ENCODE measurements around the gene SGSM2.

Gene SGSM2

GRCh38 chr17:2354311-2354710, 17.0 kb downstream of the SGSM2 start:
- no peaks in the 10 kb centered on the region for H3K9me3 ChIP-seq (ENCODE audit: low read length)
- TF ChIP-seq CTCF (IDR thresholded peaks at IDR 0.05; ENCODE audit: low read length), result no peak
- TF ChIP-seq EZH2 (IDR thresholded peaks at IDR 0.05; ENCODE audit: borderline replicate concordance, low read length), result no peak

GRCh38 chr17:2357237-2357636, 19.9 kb downstream of the SGSM2 start:
- Histone ChIP-seq H3K4me3 (ENCODE audit: low read depth, low read length, poor library complexity, severe bottlenecking) (no peak overlapping the region), H3K27me3 (ENCODE audit: insufficient read depth, low read length) (no peaks in the 10 kb centered on the region), H2AFZ (ENCODE audit: low read length) (no peak overlapping the region), H3K9ac (ENCODE audit: low read length) (no peak overlapping the region), H3K36me3 (ENCODE audit: insufficient read depth, low read length) (no peaks in the 10 kb centered on the region), H3F3A (ENCODE audit: insufficient read depth, low read length) (peaks cover 9% of the 10 kb centered on the region), H4K20me1 (ENCODE audit: insufficient read depth, low read length) (no peaks in the 10 kb centered on the region), H3K27ac (ENCODE audit: low read depth, low read length, poor library complexity, severe bottlenecking) (no peak overlapping the region), H3K9me2 (ENCODE audit: low read depth, low read length) (no peaks in the 10 kb centered on the region), H3K9me3 (ENCODE audit: low read length) (no peaks in the 10 kb centered on the region), H3K4me1 (ENCODE audit: insufficient read depth, low read length, severe bottlenecking) (peaks cover 16% of the 10 kb centered on the region), H3K79me2 (ENCODE audit: insufficient read depth, low read length) (no peaks in the 10 kb centered on the region), H3K4me2 (ENCODE audit: low read length) (no peak overlapping the region)
- TF ChIP-seq CTCF (IDR thresholded peaks at IDR 0.05; ENCODE audit: low read length) (no peak), EZH2 (IDR thresholded peaks at IDR 0.05; ENCODE audit: borderline replicate concordance, low read length) (no peak)

More at GRCh38 chr17:2354311-2354710, 17.0 kb downstream of the SGSM2 start:
- Histone ChIP-seq H3K4me1 (ENCODE audit: insufficient read depth, low read length, severe bottlenecking) (peaks cover 19% of the 10 kb centered on the region), H3K79me2 (ENCODE audit: insufficient read depth, low read length) (no peaks in the 10 kb centered on the region), H4K20me1 (ENCODE audit: insufficient read depth, low read length) (no peaks in the 10 kb centered on the region), H3K27me3 (ENCODE audit: insufficient read depth, low read length) (no peaks in the 10 kb centered on the region), H3K36me3 (ENCODE audit: insufficient read depth, low read length) (no peaks in the 10 kb centered on the region), H3K9ac (ENCODE audit: low read length) (no peak overlapping the region), H3K4me3 (ENCODE audit: low read depth, low read length, poor library complexity, severe bottlenecking) (no peak overlapping the region), H3K4me2 (ENCODE audit: low read length) (no peak overlapping the region), H2AFZ (ENCODE audit: low read length) (no peak overlapping the region), H3K9me2 (ENCODE audit: low read depth, low read length) (no peaks in the 10 kb centered on the region), H3F3A (ENCODE audit: insufficient read depth, low read length) (peaks cover 12% of the 10 kb centered on the region), H3K27ac (ENCODE audit: low read depth, low read length, poor library complexity, severe bottlenecking) (no peak overlapping the region)

- no peaks in the 10 kb centered on the region for H3K9me2 ChIP-seq (ENCODE audit: low read depth, low read length)
- H4K20me1 ChIP-seq (ENCODE audit: insufficient read depth, low read length), result no peaks in the 10 kb centered on the region
- H3K27me3 ChIP-seq (ENCODE audit: insufficient read depth, low read length), result no peaks in the 10 kb centered on the region
- no peaks in the 10 kb centered on the region for H3K36me3 ChIP-seq (ENCODE audit: insufficient read depth, low read length)
- H3K27ac ChIP-seq (ENCODE audit: low read depth, low read length, poor library complexity, severe bottlenecking), result no peak overlapping the region
- H3K4me2 ChIP-seq (ENCODE audit: low read length), result no peak overlapping the region
- no peak overlapping the region for H2AFZ ChIP-seq (ENCODE audit: low read length)
- TF ChIP-seq EZH2 (IDR thresholded peaks at IDR 0.05; ENCODE audit: borderline replicate concordance, low read length) (no peak), CTCF (IDR thresholded peaks at IDR 0.05; ENCODE audit: low read length) (no peak)
- H3F3A ChIP-seq (ENCODE audit: insufficient read depth, low read length), result peaks cover 9% of the 10 kb centered on the region
- H3K9me3 ChIP-seq (ENCODE audit: low read length), result no peaks in the 10 kb centered on the region
- no peak overlapping the region for H3K4me3 ChIP-seq (ENCODE audit: low read depth, low read length, poor library complexity, severe bottlenecking)
- H3K9ac ChIP-seq (ENCODE audit: low read length), result no peak overlapping the region
- no peaks in the 10 kb centered on the region for H3K79me2 ChIP-seq (ENCODE audit: insufficient read depth, low read length)
- peaks cover 11% of the 10 kb centered on the region for H3K4me1 ChIP-seq (ENCODE audit: insufficient read depth, low read length, severe bottlenecking)
Measured at GRCh38 chr17:2357931-2358434, 20.7 kb downstream of the SGSM2 start.
